IMR-90 (cell line): ENCODE measurements around the gene ABCC9. TPM values are rescaled to one million over a fixed set of nuclear protein-coding genes. Genes with fewer than 3 reads are reported as not detected.

Source experiments
- ATAC-seq: fragments of 200-7000 bp; cut with Tn5 transposase; 2 replicates; pipeline ENCODE4 v1.9.1; 2020; ENCODE audit warnings: low read depth, mild to moderate bottlenecking, moderate library complexity
- BruUV-seq: library from RNA; stranded (reverse); fragments of 400-500 nt; replicated peaks from 2 replicates; lab custom pipeline; 2021; lab: Mats Ljungman, UMichigan
- CTCF ChIA-PET: fragments of 300-600 bp; formaldehyde crosslinking; extraction: SDS; loops from one replicate; lab custom pipeline; 2021; ENCODE audit warnings: antibody characterized with exemption; lab: Yijun Ruan, JAX
- POLR2A ChIA-PET: fragments of 300-600 bp; sonication (Branson Sonifier 250); formaldehyde crosslinking; loops from one replicate; lab custom pipeline; 2022; ENCODE audit warnings: antibody characterized with exemption; ENCODE audit not compliant: unreplicated experiment; lab: Charles Lee
- DNase-seq: peaks from one replicate; pipeline ENCODE4 v3.0.0; 2013
- H2AFZ ChIP-seq: replicated peaks from 2 replicates; pipeline ENCODE3; 2013; ENCODE audit warnings: low read length, mild to moderate bottlenecking; ENCODE audit not compliant: poor library complexity
- H2AK5ac ChIP-seq: 2 replicates; pipeline ENCODE4 v1.6.1; 2013; ENCODE audit warnings: low read depth, low read length, inconsistent platforms
- H2AK9ac ChIP-seq: replicated peaks from 2 replicates; pipeline ENCODE3; 2013; ENCODE audit warnings: mild to moderate bottlenecking, low read depth, low read length, moderate library complexity; ENCODE audit not compliant: poor library complexity
- H2BK120ac ChIP-seq: 2 replicates; pipeline ENCODE4 v1.6.1; 2013; ENCODE audit warnings: low read depth, low read length, inconsistent platforms
- H2BK15ac ChIP-seq: 3 replicates; pipeline ENCODE4 v1.6.1; 2013; ENCODE audit warnings: low read depth, low read length, inconsistent platforms
- H2BK20ac ChIP-seq: 2 replicates; pipeline ENCODE4 v1.6.1; 2013; ENCODE audit warnings: low read depth, mild to moderate bottlenecking, inconsistent platforms, low read length, moderate library complexity
- H2BK5ac ChIP-seq: 2 replicates; pipeline ENCODE4 v1.6.1; 2013; ENCODE audit warnings: mild to moderate bottlenecking, low read depth, low read length, inconsistent platforms; ENCODE audit not compliant: poor library complexity, severe bottlenecking
- H3K14ac ChIP-seq: replicated peaks from 2 replicates; pipeline ENCODE4 v1.6.1; 2013; ENCODE audit warnings: low read depth, low read length, inconsistent platforms
- H3K18ac ChIP-seq: 2 replicates; pipeline ENCODE4 v1.6.1; 2013; ENCODE audit warnings: low read depth, low read length, control low read depth
- H3K23ac ChIP-seq: 2 replicates; pipeline ENCODE4 v1.6.1; 2013; ENCODE audit warnings: low read depth, low read length, inconsistent platforms
- H3K27ac ChIP-seq: 2 replicates; pipeline ENCODE4 v1.5.1; 2013; ENCODE audit warnings: mild to moderate bottlenecking, control low read depth, low read length; ENCODE audit not compliant: insufficient read depth
- H3K27me3 ChIP-seq: 2 replicates; pipeline ENCODE4 v1.6.1; 2013; ENCODE audit warnings: low read length; ENCODE audit not compliant: control insufficient read depth, insufficient read depth
- H3K36me3 ChIP-seq: 2 replicates; pipeline ENCODE4 v1.6.1; 2013; ENCODE audit warnings: low read length, mixed read lengths; ENCODE audit not compliant: control insufficient read depth, insufficient read depth
- H3K4ac ChIP-seq: 2 replicates; pipeline ENCODE4 v1.6.1; 2013; ENCODE audit warnings: low read depth, low read length, inconsistent platforms
- H3K4me1 ChIP-seq: 2 replicates; pipeline ENCODE4 v1.6.1; 2013; ENCODE audit warnings: low read length, mixed read lengths; ENCODE audit not compliant: control insufficient read depth, insufficient read depth
- H3K4me2 ChIP-seq: 2 replicates; pipeline ENCODE4 v1.6.1; 2013; ENCODE audit warnings: low read depth, mild to moderate bottlenecking, control low read depth, low read length, moderate library complexity
- H3K4me3 ChIP-seq: 2 replicates; pipeline ENCODE4 v1.5.1; 2013; ENCODE audit warnings: low read depth, mild to moderate bottlenecking, control low read depth, low read length, moderate library complexity; ENCODE audit not compliant: insufficient read depth
- H3K56ac ChIP-seq: 2 replicates; pipeline ENCODE4 v1.6.1; 2013; ENCODE audit warnings: low read length, inconsistent platforms; ENCODE audit not compliant: insufficient read depth; ENCODE audit errors: extremely low read depth
- H3K79me1 ChIP-seq, 2 experiments: 2 replicates each; pipeline ENCODE4 v1.6.1; 2013; ENCODE audit warnings: low read length in 2 of 2, inconsistent platforms in 1 of 2, low read depth in 1 of 2
- H3K9ac ChIP-seq: 2 replicates; pipeline ENCODE4 v1.6.1; 2013; ENCODE audit warnings: low read depth, low read length, control low read depth
- H3K9me1 ChIP-seq: 2 replicates; pipeline ENCODE4 v1.6.1; 2013; ENCODE audit warnings: low read length, inconsistent platforms; ENCODE audit not compliant: insufficient read depth
- H3K9me3 ChIP-seq: 2 replicates; pipeline ENCODE4 v1.6.1; 2013; ENCODE audit warnings: low read length; ENCODE audit not compliant: control insufficient read depth, insufficient read depth
- H4K20me1 ChIP-seq: 2 replicates; pipeline ENCODE4 v1.6.1; 2013; ENCODE audit warnings: low read length, inconsistent platforms; ENCODE audit not compliant: insufficient read depth
- H4K5ac ChIP-seq: 2 replicates; pipeline ENCODE4 v1.6.1; 2013; ENCODE audit warnings: mild to moderate bottlenecking, low read depth, low read length, control low read depth
- H4K8ac ChIP-seq, 2 experiments: 2 replicates each; pipeline ENCODE4 v1.6.1; 2013; ENCODE audit warnings: low read depth in 2 of 2, low read length in 2 of 2, control low read depth in 1 of 2, inconsistent platforms in 1 of 2
- H4K91ac ChIP-seq: 2 replicates; pipeline ENCODE4 v1.6.1; 2013; ENCODE audit warnings: low read depth, low read length, inconsistent platforms; ENCODE audit not compliant: insufficient read depth
- CTCF ChIP-seq: conservative IDR thresholded peaks from 2 replicates; pipeline ENCODE4 v1.5.1; 2012; ENCODE audit warnings: mild to moderate bottlenecking, low read depth, low read length, improper control_type of control experiment
- ELK1 ChIP-seq: fragments of 150-350 bp; IDR thresholded peaks from 2 replicates; pipeline ENCODE4 v1.6.1; 2016; ENCODE audit warnings: low read depth, mild to moderate bottlenecking, low read length, moderate library complexity, borderline replicate concordance
- FOS ChIP-seq: fragments of 150-350 bp; IDR thresholded peaks from 2 replicates; pipeline ENCODE4 v1.6.1; 2016; ENCODE audit warnings: low read depth, low read length
- MAZ ChIP-seq: IDR thresholded peaks from 2 replicates; pipeline ENCODE4 v1.6.1; 2012; ENCODE audit warnings: low read depth, mild to moderate bottlenecking, low read length, improper control_type of control experiment, moderate library complexity, borderline replicate concordance
- MXI1 ChIP-seq: IDR thresholded peaks from 2 replicates; pipeline ENCODE4 v1.6.1; 2012; ENCODE audit warnings: low read depth, mild to moderate bottlenecking, low read length, moderate library complexity, borderline replicate concordance
- NFE2L2 ChIP-seq: fragments of 150-350 bp; IDR thresholded peaks from 2 replicates; pipeline ENCODE4 v1.6.1; 2016; ENCODE audit warnings: low read depth, mild to moderate bottlenecking, low read length
- POLR2A ChIP-seq: IDR thresholded peaks from 2 replicates; pipeline ENCODE4 v1.6.1; 2012; ENCODE audit warnings: mild to moderate bottlenecking, low read depth, low read length
- RCOR1 ChIP-seq: IDR thresholded peaks from 2 replicates; pipeline ENCODE4 v1.6.1; 2012; ENCODE audit warnings: mild to moderate bottlenecking, low read length, improper control_type of control experiment; ENCODE audit not compliant: insufficient replicate concordance
- WGBS, 2 experiments: methylation state at CpG; one replicate each; pipeline versions ENCODE4 v1.1.5 to v1.1.7; 2013; ENCODE audit warnings: missing lambda C conversion rate in 2 of 2; ENCODE audit not compliant: insufficient read length in 1 of 2; ENCODE audit errors: extremely low coverage in 2 of 2; 5-methylcytosine and 5-hydroxymethylcytosine counted together
- dilution Hi-C: fragments of 300-500 bp; cut with HindIII; formaldehyde crosslinking; loops from one replicate; pipeline ENCODE4 v1.14.3; 2018; ENCODE audit warnings: low sequenced_read_pairs; ENCODE audit not compliant: unreplicated experiment
- in situ Hi-C: fragments of 300-500 bp; cut with MboI; formaldehyde crosslinking; loops from 3 replicates; pipeline ENCODE4 v1.14.3; 2019; ENCODE audit warnings: low sequenced_read_pairs, inconsistent platforms, mixed read lengths
- intact Hi-C: fragments of 100-400 bp; cut with micrococcal nuclease; formaldehyde crosslinking; loops from 2 replicates; pipeline ENCODE4 v1.10.0; 2022
- polyA plus RNA-seq, 3 experiments: library from polyadenylated mRNA; depleted of rRNA; stranded (reverse); fragments of >200 nt; gene quantifications; 2 replicates each; pipeline ENCODE4 v1.2.3, GENCODE V29; 2012; ENCODE audit warnings: low replicate concordance in 1 of 3
- total RNA-seq: library from RNA; depleted of rRNA; stranded (reverse); fragments of >200 nt; gene quantifications from 2 replicates; pipeline ENCODE4 v1.2.3, GENCODE V29; 2012

The ABCC9 gene
- total and polyA plus RNA-seq, 2 of the 4 experiments (the other 2 are of a cell fraction): 1.2 to 6.6 TPM

GRCh38 chr12:21757735-21758134 is 183.5 kb downstream of the ABCC9 start:
- Histone ChIP-seq H3K14ac (no peak overlapping the region), H3K36me3 (no peaks in the 10 kb centered on the region), H2BK15ac (no peak overlapping the region), H3K4ac (no peak overlapping the region), H2BK20ac (no peak overlapping the region), H2AK9ac (no peak overlapping the region), H3K4me2 (no peak overlapping the region), H2BK120ac (no peak overlapping the region), H4K5ac (no peak overlapping the region), H3K9me1 (no peaks in the 10 kb centered on the region), H3K4me1 (no peaks in the 10 kb centered on the region), H2AFZ (no peak overlapping the region), H4K20me1 (no peaks in the 10 kb centered on the region), H3K27ac (no peak overlapping the region), H3K9me3 (no peaks in the 10 kb centered on the region), H2BK5ac (no peak overlapping the region), H3K27me3 (no peaks in the 10 kb centered on the region), H2AK5ac (no peak overlapping the region), H3K9ac (no peak overlapping the region), H3K18ac (no peak overlapping the region), H4K91ac (no peak overlapping the region), H3K56ac (no peak overlapping the region), H3K23ac (no peak overlapping the region), H4K8ac (no peak overlapping the region), H3K4me3 (no peak overlapping the region), H3K79me1 (no peaks in the 10 kb centered on the region)
- TF ChIP-seq POLR2A (no peak), RCOR1 (no peak), ELK1 (no peak), NFE2L2 (no peak), FOS (no peak), MAZ (no peak), MXI1 (no peak), CTCF (no peak)
- POLR2A ChIA-PET: interaction anchor here (0.5 kb wide), 1 partner anchor 21 kb away, joined by 3 read pairs; no protein-coding TSS in a partner anchor
- ATAC-seq: no peak
- intact Hi-C loops (no loop called here), dilution Hi-C loops (no loop called here), in situ Hi-C loops (no loop called here)
- CTCF ChIA-PET: no interaction called here
- DNase-seq: no peak
- WGBS, 2 experiments: 60% methylated on average over 1 of the region's 2 CpGs; no CpG with 5 or more reads in 1 of the 2 experiments
- no TSS peak for BruUV-seq
